NCI-H2227 treated with DMSO at 0.1 percent for 48 hours (cell line): ENCODE data around the gene C1R.

ENCODE experiments used
- DNase-seq: peaks from one replicate; lab custom pipeline; 2025; lab: John Stamatoyannopoulos, UW

The C1R gene

GRCh38 chr12:7035463-7035862 lies 56.8 kb downstream of the C1R start:
- DNase-seq, result no peak

DNA sequence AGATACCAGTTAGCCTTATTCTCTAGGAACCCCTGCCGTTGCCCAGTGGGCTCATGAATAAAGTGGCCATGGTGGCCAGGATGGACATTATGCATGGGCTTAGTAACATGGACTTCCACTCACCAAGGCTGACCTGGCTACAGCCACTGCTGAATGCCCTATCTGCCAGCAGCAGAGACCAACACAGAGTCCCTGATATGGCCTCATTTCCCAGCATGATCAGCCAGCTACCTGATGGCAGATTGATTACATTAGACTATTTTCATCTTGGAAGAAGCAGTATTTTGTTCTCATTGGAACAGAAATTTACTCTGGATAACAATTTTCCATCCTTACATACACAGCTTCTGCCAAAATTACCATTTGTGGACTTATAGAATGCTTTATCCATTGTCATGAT lies 57.8 kb downstream of the C1R start:
- no peak for DNase-seq

- DNase-seq, result no peak
Measured at GRCh38 chr12:7032990-7033389, 59.3 kb downstream of the C1R start.

- no peak for DNase-seq
Measured at GRCh38 chr12:7031306-7031705, 60.9 kb downstream of the C1R start.
